ENCODE results near the gene SLC26A1. TPM values are rescaled to one million over a fixed set of nuclear protein-coding genes. Genes with fewer than 3 reads are reported as not detected.

Gene SLC26A1
- total RNA-seq, 1 experiment from 2014 or later = 1.8 TPM

- Histone ChIP-seq H3K9me3 (ENCODE audit: control insufficient read depth, insufficient read depth, low read depth, low read length) (no peaks in the 10 kb centered on the region), H3K27ac (ENCODE audit: low read length) (no peak overlapping the region), H3K4me3 (ENCODE audit: low read depth in 2 of 2, low read length in 2 of 2) (no peak overlapping the region), H3K36me3 (ENCODE audit: control insufficient read depth, insufficient read depth, low read length) (no peaks in the 10 kb centered on the region), H3K4me1 (ENCODE audit: control insufficient read depth, insufficient read depth, low read length) (peaks cover 6% of the 10 kb centered on the region), H3K27me3 (ENCODE audit: control insufficient read depth, insufficient read depth, low read length) (no peaks in the 10 kb centered on the region)
- BruUV-seq (replicated peaks) = TSS peak; percentile 87
- ChIA-PET POLR2A (no interaction called here), CTCF (no interaction called here)
- in situ Hi-C loops (cut with HindIII; ENCODE audit: low pct_unique_long_range_greater_than_20kb, low sequenced_read_pairs) (no loop called here), intact Hi-C loops (cut with micrococcal nuclease; ENCODE audit: unreplicated experiment) (no loop called here)
- DNase-seq (ENCODE audit: low read depth, low spot score) (no peak), ATAC-seq (no peak)
- TF ChIP-seq, protein P1, sequence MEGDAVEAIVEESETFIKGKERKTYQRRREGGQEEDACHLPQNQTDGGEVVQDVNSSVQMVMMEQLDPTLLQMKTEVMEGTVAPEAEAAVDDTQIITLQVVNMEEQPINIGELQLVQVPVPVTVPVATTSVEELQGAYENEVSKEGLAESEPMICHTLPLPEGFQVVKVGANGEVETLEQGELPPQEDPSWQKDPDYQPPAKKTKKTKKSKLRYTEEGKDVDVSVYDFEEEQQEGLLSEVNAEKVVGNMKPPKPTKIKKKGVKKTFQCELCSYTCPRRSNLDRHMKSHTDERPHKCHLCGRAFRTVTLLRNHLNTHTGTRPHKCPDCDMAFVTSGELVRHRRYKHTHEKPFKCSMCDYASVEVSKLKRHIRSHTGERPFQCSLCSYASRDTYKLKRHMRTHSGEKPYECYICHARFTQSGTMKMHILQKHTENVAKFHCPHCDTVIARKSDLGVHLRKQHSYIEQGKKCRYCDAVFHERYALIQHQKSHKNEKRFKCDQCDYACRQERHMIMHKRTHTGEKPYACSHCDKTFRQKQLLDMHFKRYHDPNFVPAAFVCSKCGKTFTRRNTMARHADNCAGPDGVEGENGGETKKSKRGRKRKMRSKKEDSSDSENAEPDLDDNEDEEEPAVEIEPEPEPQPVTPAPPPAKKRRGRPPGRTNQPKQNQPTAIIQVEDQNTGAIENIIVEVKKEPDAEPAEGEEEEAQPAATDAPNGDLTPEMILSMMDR (IDR thresholded peaks at IDR 0.05) = no peak
- TF ChIP-seq, protein P2, sequence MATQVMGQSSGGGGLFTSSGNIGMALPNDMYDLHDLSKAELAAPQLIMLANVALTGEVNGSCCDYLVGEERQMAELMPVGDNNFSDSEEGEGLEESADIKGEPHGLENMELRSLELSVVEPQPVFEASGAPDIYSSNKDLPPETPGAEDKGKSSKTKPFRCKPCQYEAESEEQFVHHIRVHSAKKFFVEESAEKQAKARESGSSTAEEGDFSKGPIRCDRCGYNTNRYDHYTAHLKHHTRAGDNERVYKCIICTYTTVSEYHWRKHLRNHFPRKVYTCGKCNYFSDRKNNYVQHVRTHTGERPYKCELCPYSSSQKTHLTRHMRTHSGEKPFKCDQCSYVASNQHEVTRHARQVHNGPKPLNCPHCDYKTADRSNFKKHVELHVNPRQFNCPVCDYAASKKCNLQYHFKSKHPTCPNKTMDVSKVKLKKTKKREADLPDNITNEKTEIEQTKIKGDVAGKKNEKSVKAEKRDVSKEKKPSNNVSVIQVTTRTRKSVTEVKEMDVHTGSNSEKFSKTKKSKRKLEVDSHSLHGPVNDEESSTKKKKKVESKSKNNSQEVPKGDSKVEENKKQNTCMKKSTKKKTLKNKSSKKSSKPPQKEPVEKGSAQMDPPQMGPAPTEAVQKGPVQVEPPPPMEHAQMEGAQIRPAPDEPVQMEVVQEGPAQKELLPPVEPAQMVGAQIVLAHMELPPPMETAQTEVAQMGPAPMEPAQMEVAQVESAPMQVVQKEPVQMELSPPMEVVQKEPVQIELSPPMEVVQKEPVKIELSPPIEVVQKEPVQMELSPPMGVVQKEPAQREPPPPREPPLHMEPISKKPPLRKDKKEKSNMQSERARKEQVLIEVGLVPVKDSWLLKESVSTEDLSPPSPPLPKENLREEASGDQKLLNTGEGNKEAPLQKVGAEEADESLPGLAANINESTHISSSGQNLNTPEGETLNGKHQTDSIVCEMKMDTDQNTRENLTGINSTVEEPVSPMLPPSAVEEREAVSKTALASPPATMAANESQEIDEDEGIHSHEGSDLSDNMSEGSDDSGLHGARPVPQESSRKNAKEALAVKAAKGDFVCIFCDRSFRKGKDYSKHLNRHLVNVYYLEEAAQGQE (IDR thresholded peaks at IDR 0.05; ENCODE audit: insufficient read depth in 1 of 2, low read depth in 2 of 2, low read length in 1 of 2) = no peak
- TF ChIP-seq SIN3A (IDR thresholded peaks at IDR 0.05; ENCODE audit: borderline replicate concordance, insufficient read depth, low read depth, low read length) = no peak
- TF ChIP-seq TCF7L2 (IDR thresholded peaks at IDR 0.05; ENCODE audit: low read depth, low read length) = no peak
- TF ChIP-seq POLR2AphosphoS5 (IDR thresholded peaks at IDR 0.05; ENCODE audit: low read depth, low read length) = no peak
These were observed 31.8 kb upstream of the SLC26A1 start for GRCh38 chr4:1024882-1025545.

DNA sequence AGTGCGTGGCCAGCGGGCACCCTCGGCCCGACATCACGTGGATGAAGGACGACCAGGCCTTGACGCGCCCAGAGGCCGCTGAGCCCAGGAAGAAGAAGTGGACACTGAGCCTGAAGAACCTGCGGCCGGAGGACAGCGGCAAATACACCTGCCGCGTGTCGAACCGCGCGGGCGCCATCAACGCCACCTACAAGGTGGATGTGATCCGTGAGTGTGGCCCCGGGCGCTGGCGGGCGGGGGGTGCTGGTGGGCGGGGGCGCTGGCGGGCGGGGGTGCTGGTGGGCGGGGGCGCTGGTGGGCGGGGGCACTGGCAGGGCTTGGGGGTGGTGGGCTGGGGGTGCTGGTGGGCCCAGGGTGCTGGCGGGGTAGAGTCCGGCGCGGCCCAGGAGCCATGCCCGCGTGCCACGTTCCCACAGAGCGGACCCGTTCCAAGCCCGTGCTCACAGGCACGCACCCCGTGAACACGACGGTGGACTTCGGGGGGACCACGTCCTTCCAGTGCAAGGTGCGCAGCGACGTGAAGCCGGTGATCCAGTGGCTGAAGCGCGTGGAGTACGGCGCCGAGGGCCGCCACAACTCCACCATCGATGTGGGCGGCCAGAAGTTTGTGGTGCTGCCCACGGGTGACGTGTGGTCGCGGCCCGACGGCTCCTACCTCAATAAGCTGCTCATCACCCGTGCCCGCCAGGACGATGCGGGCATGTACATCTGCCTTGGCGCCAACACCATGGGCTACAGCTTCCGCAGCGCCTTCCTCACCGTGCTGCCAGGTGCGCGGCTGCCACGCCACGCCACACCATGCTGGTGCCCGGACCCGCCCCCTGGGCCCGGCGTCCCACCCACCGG lies 30.9 kb upstream of the SLC26A1 start:
- no peaks in the 10 kb centered on the region for H3K9me3 ChIP-seq (ENCODE audit: control insufficient read depth, insufficient read depth, low read depth, low read length)
- TF ChIP-seq TCF7L2 (IDR thresholded peaks at IDR 0.05; ENCODE audit: low read depth, low read length) = no peak
- no peak for TF ChIP-seq POLR2AphosphoS5 (IDR thresholded peaks at IDR 0.05; ENCODE audit: low read depth, low read length)
- TF ChIP-seq, protein P1 (IDR thresholded peaks at IDR 0.05) = no peak
- no peak for TF ChIP-seq SIN3A (IDR thresholded peaks at IDR 0.05; ENCODE audit: borderline replicate concordance, insufficient read depth, low read depth, low read length)
- TF ChIP-seq, protein P2 (IDR thresholded peaks at IDR 0.05; ENCODE audit: insufficient read depth in 1 of 2, low read depth in 2 of 2, low read length in 1 of 2) = no peak
- ChIA-PET CTCF (no interaction called here), POLR2A (no interaction called here)
- in situ Hi-C loops (cut with HindIII; ENCODE audit: low pct_unique_long_range_greater_than_20kb, low sequenced_read_pairs) = no loop called here
- no peak overlapping the region for H3K4me3 ChIP-seq (ENCODE audit: low read depth in 2 of 2, low read length in 2 of 2)
- H3K27ac ChIP-seq (ENCODE audit: low read length) = no peak overlapping the region
- BruUV-seq (replicated peaks) = no TSS peak
- no peaks in the 10 kb centered on the region for H3K36me3 ChIP-seq (ENCODE audit: control insufficient read depth, insufficient read depth, low read length)
- DNase-seq (ENCODE audit: low read depth, low spot score) = no peak
- ATAC-seq = no peak
- intact Hi-C loops (cut with micrococcal nuclease; ENCODE audit: unreplicated experiment) = no loop called here
- H3K27me3 ChIP-seq (ENCODE audit: control insufficient read depth, insufficient read depth, low read length) = no peaks in the 10 kb centered on the region
- peaks cover 5% of the 10 kb centered on the region; the same call in 1 of the 2 replicates for H3K4me1 ChIP-seq (ENCODE audit: control insufficient read depth, insufficient read depth, low read length)

All from Panc1 (cell line).